Mesendoderm (in vitro differentiated cells): ENCODE results near the gene CGB7. TPM values are rescaled to one million over a fixed set of nuclear protein-coding genes. Genes with fewer than 3 reads are reported as not detected.

Source experiments
- DNase-seq: peaks from one replicate; pipeline ENCODE4 v3.0.0; 2013
- H2AK5ac ChIP-seq: 2 replicates; pipeline ENCODE4 v1.6.1; 2013; ENCODE audit warnings: low read length, inconsistent platforms
- H2BK120ac ChIP-seq: 2 replicates; pipeline ENCODE4 v1.6.1; 2013; ENCODE audit warnings: low read depth, mild to moderate bottlenecking, low read length, moderate library complexity, mixed read lengths
- H2BK15ac ChIP-seq: replicated peaks from 2 replicates; pipeline ENCODE4 v1.6.1; 2013; ENCODE audit warnings: low read depth, mild to moderate bottlenecking, moderate library complexity
- H2BK5ac ChIP-seq: 2 replicates; pipeline ENCODE4 v1.6.1; 2013; ENCODE audit warnings: low read length, inconsistent platforms
- H3K18ac ChIP-seq: 2 replicates; pipeline ENCODE4 v1.6.1; 2013; ENCODE audit warnings: mild to moderate bottlenecking, low read length, mixed read lengths
- H3K23ac ChIP-seq: one replicate; pipeline ENCODE4 v1.6.1; 2013; ENCODE audit warnings: low read length
- H3K27ac ChIP-seq: 2 replicates; pipeline ENCODE4 v1.5.1; 2013; ENCODE audit warnings: low read depth, mild to moderate bottlenecking, inconsistent platforms, low read length, moderate library complexity
- H3K27me3 ChIP-seq: 2 replicates; pipeline ENCODE4 v1.6.1; 2013; ENCODE audit warnings: low read length, control low read depth, mild to moderate bottlenecking, inconsistent platforms; ENCODE audit not compliant: insufficient read depth, poor library complexity
- H3K36me3 ChIP-seq: 2 replicates; pipeline ENCODE4 v1.6.1; 2013; ENCODE audit warnings: low read length, inconsistent platforms; ENCODE audit not compliant: control insufficient read depth, insufficient read depth
- H3K4ac ChIP-seq: one replicate; pipeline ENCODE4 v1.6.1; 2013; ENCODE audit warnings: low read depth, mild to moderate bottlenecking, low read length, moderate library complexity
- H3K4me1 ChIP-seq: 2 replicates; pipeline ENCODE4 v1.6.1; 2013; ENCODE audit warnings: low read depth, low read length, inconsistent platforms; ENCODE audit not compliant: control insufficient read depth
- H3K4me2 ChIP-seq: 2 replicates; pipeline ENCODE4 v1.6.1; 2013; ENCODE audit warnings: low read length
- H3K4me3 ChIP-seq: 2 replicates; pipeline ENCODE4 v1.5.1; 2013; ENCODE audit warnings: mild to moderate bottlenecking, low read length
- H3K56ac ChIP-seq: one replicate; pipeline ENCODE4 v1.6.1; 2013; ENCODE audit warnings: low read length
- H3K79me1 ChIP-seq: 2 replicates; pipeline ENCODE4 v1.6.1; 2013; ENCODE audit warnings: low read length, inconsistent platforms
- H3K79me2 ChIP-seq: 2 replicates; pipeline ENCODE4 v1.6.1; 2013; ENCODE audit warnings: mild to moderate bottlenecking, low read length; ENCODE audit not compliant: control insufficient read depth, insufficient read depth
- H3K9ac ChIP-seq: 2 replicates; pipeline ENCODE4 v1.6.1; 2013; ENCODE audit warnings: low read length, inconsistent platforms
- H4K5ac ChIP-seq: one replicate; pipeline ENCODE4 v1.6.1; 2013; ENCODE audit warnings: low read length
- H4K8ac ChIP-seq: one replicate; pipeline ENCODE4 v1.6.1; 2013; ENCODE audit warnings: low read depth, mild to moderate bottlenecking, control low read depth, low read length, moderate library complexity
- WGBS: extraction: QIAGEN DNeasy Blood & Tissue Kit; methylation state at CpG from one replicate; pipeline ENCODE4 v1.1.7; 2013; ENCODE audit warnings: low lambda C conversion rate, missing lambda C conversion rate; ENCODE audit not compliant: insufficient coverage; ENCODE audit errors: extremely low coverage; 5-methylcytosine and 5-hydroxymethylcytosine counted together
- polyA plus RNA-seq, 2 experiments: library from polyadenylated mRNA; stranded (reverse); fragments of 200-250 nt; gene quantifications; one replicate each; pipeline ENCODE4 v1.2.3, GENCODE V29; 2013

Gene CGB7
- polyA plus RNA-seq (2013, experiment 1 of 2) = 0.29 TPM
- 0.10 TPM for polyA plus RNA-seq (2013, experiment 2 of 2)

- DNase-seq = peak; percentile 69
- Histone ChIP-seq H3K4me2 (peak within 1 kb of the TSS; percentile 38), H3K4me1 (no peaks in the 10 kb centered on the region), H2BK120ac (no peak within 1 kb of the TSS), H3K27me3 (peaks cover 2% of the 10 kb centered on the region), H2BK5ac (no peak within 1 kb of the TSS), H3K9ac (peak within 1 kb of the TSS; percentile 65), H3K27ac (no peak within 1 kb of the TSS), H2BK15ac (no peak within 1 kb of the TSS), H3K23ac (no peak within 1 kb of the TSS), H3K36me3 (no peaks in the 10 kb centered on the region), H3K18ac (no peak within 1 kb of the TSS), H3K4ac (no peak within 1 kb of the TSS), H2AK5ac (no peak within 1 kb of the TSS), H3K79me2 (no peaks in the 10 kb centered on the region), H4K8ac (no peak within 1 kb of the TSS), H3K56ac (peak within 1 kb of the TSS; percentile 84), H4K5ac (no peak within 1 kb of the TSS), H3K79me1 (no peaks in the 10 kb centered on the region), H3K4me3 (no peak within 1 kb of the TSS)
- WGBS = no CpG with 5 or more reads among the region's 38 CpGs
These were observed at the start of gene CGB7 for GRCh38 chr19:49057636-49058234. TSS of gene CGB7 (minus strand) at chr19:49057749. CDS start at chr19:49055375, 2,374 bp downstream.

- H3K56ac ChIP-seq = no peak overlapping the region
- DNase-seq = peak; percentile 71
- H3K4me2 ChIP-seq = no peak overlapping the region
- peaks cover 28% of the 10 kb centered on the region for H3K36me3 ChIP-seq
- no peak overlapping the region for H3K18ac ChIP-seq
- H3K9ac ChIP-seq = no peak overlapping the region
- no peaks in the 10 kb centered on the region for H3K79me1 ChIP-seq
- no peak overlapping the region for H3K27ac ChIP-seq
- H2AK5ac ChIP-seq = no peak overlapping the region
- H4K5ac ChIP-seq = no peak overlapping the region
- H3K4ac ChIP-seq = no peak overlapping the region
- H2BK15ac ChIP-seq = no peak overlapping the region
- H3K27me3 ChIP-seq = no peaks in the 10 kb centered on the region
- H4K8ac ChIP-seq = no peak overlapping the region
- H2BK5ac ChIP-seq = no peak overlapping the region
- no peak overlapping the region for H2BK120ac ChIP-seq
- no CpG with 5 or more reads among the region's 12 CpGs for WGBS
- no peaks in the 10 kb centered on the region for H3K4me1 ChIP-seq
- H3K4me3 ChIP-seq = no peak overlapping the region
- no peak overlapping the region for H3K23ac ChIP-seq
- no peaks in the 10 kb centered on the region for H3K79me2 ChIP-seq
These were observed 49.1 kb upstream of the CGB7 start for GRCh38 chr19:49106648-49107135.

- H3K4me3 ChIP-seq = no peak overlapping the region
- no peak overlapping the region for H2BK15ac ChIP-seq
- no peak overlapping the region for H4K8ac ChIP-seq
- H3K27me3 ChIP-seq = no peaks in the 10 kb centered on the region
- no peak overlapping the region for H3K56ac ChIP-seq
- H4K5ac ChIP-seq = no peak overlapping the region
- peaks cover 35% of the 10 kb centered on the region for H3K36me3 ChIP-seq
- no peak overlapping the region for H2BK120ac ChIP-seq
- H3K27ac ChIP-seq = no peak overlapping the region
- H2BK5ac ChIP-seq = no peak overlapping the region
- no peak overlapping the region for H3K4ac ChIP-seq
- no peak overlapping the region for H2AK5ac ChIP-seq
- no peak overlapping the region for H3K23ac ChIP-seq
- WGBS = no CpG with 5 or more reads among the region's 30 CpGs
- H3K79me1 ChIP-seq = peaks cover 7% of the 10 kb centered on the region
- no peak for DNase-seq
- H3K79me2 ChIP-seq = peaks cover 2% of the 10 kb centered on the region
- no peaks in the 10 kb centered on the region for H3K4me1 ChIP-seq
- H3K4me2 ChIP-seq = no peak overlapping the region
- H3K9ac ChIP-seq = no peak overlapping the region
- H3K18ac ChIP-seq = no peak overlapping the region
These were observed 46.8 kb upstream of the CGB7 start for GRCh38 chr19:49104229-49104864.

- Histone ChIP-seq H3K4ac (no peak overlapping the region), H3K4me2 (no peak overlapping the region), H3K27me3 (no peaks in the 10 kb centered on the region), H3K23ac (no peak overlapping the region), H4K8ac (no peak overlapping the region), H3K4me1 (no peaks in the 10 kb centered on the region), H3K4me3 (no peak overlapping the region), H2BK120ac (no peak overlapping the region), H3K56ac (no peak overlapping the region), H3K79me2 (peaks cover 7% of the 10 kb centered on the region), H2BK5ac (no peak overlapping the region), H4K5ac (no peak overlapping the region), H2AK5ac (no peak overlapping the region), H3K18ac (no peak overlapping the region), H3K79me1 (peaks cover 15% of the 10 kb centered on the region), H3K9ac (no peak overlapping the region), H3K36me3 (peaks cover 37% of the 10 kb centered on the region), H3K27ac (no peak overlapping the region), H2BK15ac (no peak overlapping the region)
- WGBS = no CpG with 5 or more reads among the region's 33 CpGs
- no peak for DNase-seq
These were observed 46.0 kb upstream of the CGB7 start for GRCh38 chr19:49103331-49104085.

- Histone ChIP-seq H2AK5ac (no peak overlapping the region), H3K9ac (no peak overlapping the region), H3K36me3 (peaks cover 40% of the 10 kb centered on the region), H4K5ac (no peak overlapping the region), H3K27ac (no peak overlapping the region), H3K4me3 (no peak overlapping the region), H2BK120ac (no peak overlapping the region), H2BK15ac (no peak overlapping the region), H3K4ac (no peak overlapping the region), H3K79me1 (peaks cover 20% of the 10 kb centered on the region), H3K56ac (no peak overlapping the region), H3K4me1 (no peaks in the 10 kb centered on the region), H4K8ac (no peak overlapping the region), H2BK5ac (no peak overlapping the region), H3K27me3 (no peaks in the 10 kb centered on the region), H3K23ac (no peak overlapping the region), H3K4me2 (no peak overlapping the region), H3K79me2 (peaks cover 12% of the 10 kb centered on the region), H3K18ac (no peak overlapping the region)
- no peak for DNase-seq
- no CpG with 5 or more reads among the region's 12 CpGs for WGBS
These were observed 44.8 kb upstream of the CGB7 start for GRCh38 chr19:49102303-49102702.
